T-helper 2 cell treated with Interferon-gamma antibody and Interleukin-4, amounts not matched to agents 100 ng/mL and 5 ng/mL, for 36 hours (primary cell): ENCODE data around the gene KCNQ2. TPM values are rescaled to one million over a fixed set of nuclear protein-coding genes. Genes with fewer than 3 reads are reported as not detected.

Experiments used
- intact Hi-C: fragments of 100-400 bp; cut with micrococcal nuclease; formaldehyde crosslinking; loops from one replicate; pipeline ENCODE4 v1.15.1; 2023
- total RNA-seq: library from RNA; stranded (reverse); gene quantifications from 2 replicates; pipeline ENCODE4 v1.2.3, GENCODE V29; 2022

Gene KCNQ2
- total RNA-seq, 1 donor from 2014 or later = 0.11 TPM

DNA sequence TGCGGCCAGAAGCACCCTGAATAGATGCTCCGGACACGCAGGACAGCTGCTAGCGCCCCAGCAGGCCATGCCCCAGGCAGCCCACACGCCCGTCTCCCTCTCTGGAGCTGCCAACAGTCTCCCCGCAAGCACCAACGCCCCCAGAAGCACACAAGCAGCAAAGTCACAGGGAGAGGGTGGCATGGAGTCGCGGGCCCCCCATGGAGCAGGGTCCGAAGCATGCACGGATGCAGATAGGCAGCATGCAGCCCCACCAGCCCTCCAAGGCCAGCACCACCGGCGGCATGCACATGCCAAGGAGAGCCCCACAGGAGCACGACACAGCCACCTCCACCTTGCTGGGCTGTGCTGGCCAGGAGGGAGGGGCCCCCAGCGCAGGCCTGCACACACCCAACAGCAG lies 53.8 kb downstream of the KCNQ2 start:
- intact Hi-C loops = no loop called here

DNA sequence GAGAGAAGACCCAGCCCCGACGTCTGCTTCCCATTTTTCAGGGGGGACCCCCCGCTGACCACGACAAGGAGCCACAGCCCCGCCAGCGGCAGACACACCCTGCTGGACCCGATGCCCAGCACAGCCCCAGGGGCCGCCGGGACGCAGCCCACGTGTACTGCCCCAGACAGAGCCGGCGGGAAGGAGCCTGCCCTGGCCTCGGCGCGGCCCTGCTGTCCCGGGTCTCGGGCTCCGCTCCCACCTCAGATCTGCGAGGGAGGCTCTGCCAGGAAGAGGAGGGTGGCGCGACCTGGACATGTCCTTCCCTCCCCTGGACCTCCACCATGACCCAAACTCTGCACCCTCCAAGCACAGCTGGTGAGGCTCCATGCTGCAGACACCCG lies 54.7 kb downstream of the KCNQ2 start:
- intact Hi-C loops = no loop called here

GRCh38 chr20:63417097-63417737 lies 55.2 kb downstream of the KCNQ2 start:
- intact Hi-C loops = no loop called here

- intact Hi-C loops = no loop called here
These were observed 55.8 kb downstream of the KCNQ2 start for GRCh38 chr20:63416631-63417030.

DNA sequence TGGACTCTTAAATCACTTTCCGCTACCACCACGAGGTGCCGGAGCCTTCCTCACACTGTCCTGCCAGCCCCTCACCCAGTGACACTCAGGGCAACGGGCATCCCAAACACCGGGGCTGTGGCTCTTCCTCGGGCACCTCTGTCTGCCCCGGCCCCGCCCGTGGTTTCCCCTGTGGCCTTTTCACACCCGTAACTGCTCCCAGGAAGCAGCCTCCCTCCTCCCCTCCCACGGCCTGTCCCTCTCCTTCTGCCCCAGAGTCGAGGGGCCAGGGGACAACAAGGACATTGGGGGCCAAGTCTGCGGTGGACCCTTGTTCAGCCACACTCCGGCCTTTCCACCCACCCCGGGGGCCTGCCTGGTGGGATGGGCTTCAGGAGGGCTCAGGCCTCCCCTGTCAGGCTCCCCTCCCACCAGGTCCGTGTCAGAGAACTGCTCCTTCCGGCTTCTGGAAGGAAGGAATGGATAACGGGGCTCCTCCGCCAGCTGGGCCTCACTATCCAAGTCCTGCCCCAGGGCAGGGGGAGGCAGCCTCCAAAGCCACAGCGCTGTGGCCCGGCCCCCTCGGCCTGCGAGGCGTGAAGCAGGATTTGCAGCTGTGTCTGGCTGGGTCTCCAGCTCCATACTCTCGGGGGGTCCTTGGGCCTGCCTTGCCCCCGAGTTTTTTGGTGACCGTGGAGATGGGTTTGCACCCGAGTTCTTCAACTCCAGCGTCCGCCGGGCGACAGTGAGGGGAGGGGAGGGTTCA lies 56.6 kb downstream of the KCNQ2 start:
- intact Hi-C loops = no loop called here

DNA sequence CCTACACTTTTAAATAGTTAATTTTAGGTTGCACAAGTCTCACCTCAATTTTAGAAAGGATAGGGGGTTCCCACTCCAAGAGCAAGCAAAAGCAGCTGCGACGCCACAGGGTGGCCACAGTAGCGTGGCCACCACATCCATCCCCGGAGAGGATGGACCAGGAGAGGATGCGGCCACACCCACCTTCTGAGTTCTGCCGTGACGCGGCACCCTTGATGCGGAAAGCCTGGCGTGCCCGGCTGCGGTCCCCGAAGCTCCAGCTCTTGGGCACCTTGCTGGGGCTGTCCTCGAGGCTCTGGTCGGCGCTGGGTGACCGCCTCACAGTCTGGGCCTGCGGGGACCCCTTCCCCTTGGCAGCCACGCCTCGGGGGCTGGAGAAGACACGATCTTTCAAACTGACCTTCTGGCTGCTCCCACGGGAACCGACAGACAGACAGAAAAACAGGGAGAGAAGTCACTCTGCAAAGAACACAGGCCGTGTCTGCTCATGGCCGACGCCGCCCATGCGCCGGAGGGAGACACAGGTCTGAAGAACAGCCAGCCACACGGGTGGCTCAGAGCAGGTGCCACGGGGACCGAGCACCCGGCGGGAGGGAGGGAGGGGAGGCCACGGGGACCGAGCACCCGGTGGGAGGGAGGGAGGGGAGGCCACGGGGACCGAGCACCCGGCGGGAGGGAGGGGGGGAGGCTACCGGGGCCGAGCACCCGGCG lies 57.6 kb downstream of the KCNQ2 start:
- intact Hi-C loops = no loop called here

DNA sequence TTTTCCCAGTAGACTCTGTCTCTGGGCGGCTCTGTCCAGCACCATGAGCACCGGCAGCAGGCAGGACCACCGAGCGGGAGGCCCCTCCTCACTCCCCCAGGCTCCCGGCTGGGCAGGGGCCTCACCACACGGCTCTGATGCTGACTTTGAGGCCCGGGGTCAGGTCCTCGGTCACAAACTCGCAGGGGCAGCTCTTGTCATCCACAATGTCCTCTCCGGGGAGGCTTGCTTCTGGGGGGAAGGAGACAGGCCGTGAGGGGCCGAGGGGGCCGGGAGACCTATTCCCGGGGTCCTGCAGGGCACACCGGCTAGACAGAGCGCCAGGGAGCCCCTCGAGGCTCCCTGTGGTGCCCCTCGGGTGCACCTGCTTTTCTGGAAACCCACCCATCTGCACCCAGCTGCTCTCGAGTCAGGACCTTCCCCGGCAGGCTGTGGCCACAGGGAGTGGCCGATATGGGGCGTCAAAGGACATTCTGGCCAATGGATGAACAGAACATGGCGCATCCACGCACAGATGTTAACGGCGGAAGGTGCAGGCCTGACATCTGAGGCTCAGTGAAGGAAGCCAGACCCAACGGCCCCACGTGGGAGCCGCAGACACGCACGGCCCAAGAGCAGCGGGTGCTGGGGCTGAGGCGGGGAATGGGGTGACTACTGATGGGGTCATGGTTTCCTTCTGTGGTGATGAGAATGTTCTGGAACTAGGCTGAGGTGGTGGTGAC lies 58.3 kb downstream of the KCNQ2 start:
- intact Hi-C loops = no loop called here

GRCh38 chr20:63413323-63413722 lies 59.1 kb downstream of the KCNQ2 start:
- intact Hi-C loops = no loop called here

DNA sequence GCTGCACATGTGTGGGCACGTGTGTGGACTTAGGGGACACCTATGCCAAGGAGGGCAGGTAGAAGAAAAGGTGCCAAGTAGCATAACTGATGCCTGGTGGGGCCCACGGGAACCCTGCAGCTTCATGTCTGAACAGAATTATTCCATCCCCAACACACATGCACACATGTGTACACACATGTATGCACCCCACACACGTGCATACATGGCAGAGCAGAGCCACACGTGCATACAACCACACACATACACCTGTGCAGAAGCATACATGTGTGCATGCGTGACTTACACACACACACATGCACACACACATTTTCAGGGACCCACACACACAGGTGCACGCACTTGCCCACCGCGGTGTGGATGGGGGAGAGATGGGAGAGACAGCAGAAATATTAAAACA lies 59.6 kb downstream of the KCNQ2 start:
- intact Hi-C loops = no loop called here

GRCh38 chr20:63411898-63412631 lies 60.4 kb downstream of the KCNQ2 start:
- intact Hi-C loops = no loop called here

DNA sequence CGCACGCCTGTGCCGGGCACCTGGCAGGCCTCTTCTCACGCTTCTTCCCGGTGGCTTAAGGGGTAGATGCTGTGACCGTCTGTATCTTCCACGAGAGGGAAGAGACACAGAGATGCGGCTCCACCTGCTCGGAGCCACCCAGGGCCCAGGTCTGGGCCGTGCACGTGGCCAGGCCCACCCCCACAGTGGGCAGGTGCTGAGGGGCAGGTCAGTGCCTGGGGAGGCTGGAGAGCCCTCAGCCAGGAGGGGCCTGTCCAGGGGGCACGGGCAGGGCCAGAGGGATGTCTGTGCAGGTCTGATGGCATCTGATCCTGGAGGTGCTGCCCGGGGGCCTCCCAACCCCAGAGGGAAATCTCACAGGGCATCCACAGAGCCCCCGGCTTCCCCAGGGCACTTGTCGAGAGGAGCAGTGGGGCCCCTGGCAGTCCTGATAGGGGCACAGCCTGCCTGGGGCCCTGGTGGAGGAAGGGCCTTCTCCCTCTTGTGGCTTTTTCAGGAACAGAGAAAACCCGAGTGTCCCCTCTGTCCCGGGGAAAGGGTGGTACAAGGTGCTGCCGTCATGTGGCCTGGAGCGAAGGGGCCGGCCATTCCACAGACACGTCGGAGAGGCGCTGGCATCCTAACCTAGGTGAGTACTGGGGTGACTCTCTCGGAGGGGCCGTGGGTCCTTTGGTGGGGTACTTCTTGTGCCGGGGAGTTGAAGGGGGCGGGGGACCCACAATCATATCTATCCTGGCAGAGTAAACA lies 61.1 kb downstream of the KCNQ2 start:
- intact Hi-C loops = no loop called here

DNA sequence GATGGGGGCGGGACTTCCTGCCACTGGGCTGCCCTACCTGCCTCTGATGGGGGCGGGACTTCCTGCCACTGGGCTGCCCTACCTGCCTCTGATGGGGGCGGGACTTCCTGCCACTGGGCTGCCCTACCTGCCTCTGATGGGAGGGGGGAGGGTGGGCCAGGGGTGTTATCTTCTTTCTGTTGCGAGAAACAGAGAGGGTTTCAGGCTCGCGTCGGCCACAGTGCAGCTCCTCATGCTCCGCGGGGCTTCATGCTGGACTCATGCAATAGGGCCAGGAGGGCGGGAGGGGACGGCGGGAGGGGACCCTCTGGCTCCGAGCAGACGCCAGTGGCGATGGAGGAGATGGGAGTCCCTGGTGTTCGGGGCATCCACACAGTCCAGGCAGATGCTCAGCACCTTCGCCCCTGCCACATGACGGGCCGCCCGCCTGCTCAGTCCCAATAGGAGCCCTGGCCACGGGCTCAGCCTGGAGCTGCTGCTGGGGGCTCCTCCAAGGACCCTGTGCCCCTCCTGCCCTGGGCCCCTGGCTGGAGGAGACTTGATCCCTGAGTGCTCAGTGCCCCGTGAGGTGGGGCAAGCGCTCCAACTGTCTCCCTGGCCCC lies 62.5 kb downstream of the KCNQ2 start:
- intact Hi-C loops = no loop called here

DNA sequence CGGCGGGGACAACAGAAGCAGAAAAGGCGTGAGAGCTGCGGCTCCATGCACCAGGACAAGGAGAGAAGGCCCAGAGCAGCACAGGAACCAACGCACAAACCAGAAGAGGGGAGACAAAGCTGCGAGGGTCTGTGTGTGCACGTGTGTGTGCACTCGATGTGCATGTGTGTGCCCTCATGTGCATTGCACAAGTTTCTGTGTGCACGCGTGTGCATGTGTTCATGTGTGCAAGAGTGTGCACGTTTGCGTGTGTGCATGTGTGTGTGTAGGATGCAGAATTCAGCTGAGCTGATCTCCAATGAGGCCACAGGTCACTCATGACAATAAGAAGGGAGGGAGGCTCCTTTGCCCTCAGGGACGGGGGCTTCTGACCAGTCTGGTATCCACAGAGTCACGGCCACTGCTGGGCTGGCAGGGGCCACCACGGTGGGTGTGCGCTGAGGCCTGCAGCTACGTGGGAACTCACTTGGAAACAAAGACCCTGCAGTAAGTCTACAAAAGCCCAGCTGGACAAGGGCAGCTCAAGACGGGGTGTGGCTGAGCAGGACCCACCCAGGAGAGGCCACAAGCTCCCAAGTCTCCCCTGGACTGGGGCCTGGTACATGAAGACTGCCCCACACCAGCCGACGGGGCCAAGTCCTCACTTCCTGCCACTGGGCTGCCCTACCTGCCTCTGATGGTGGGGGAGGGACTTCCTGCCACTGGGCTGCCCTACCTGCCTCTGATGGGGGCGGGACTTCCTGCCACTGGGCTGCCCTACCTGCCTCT lies 63.2 kb downstream of the KCNQ2 start:
- intact Hi-C loops = no loop called here

GRCh38 chr20:63408684-63409046 lies 63.8 kb downstream of the KCNQ2 start:
- intact Hi-C loops = no loop called here

GRCh38 chr20:63407928-63408683 lies 64.3 kb downstream of the KCNQ2 start:
- intact Hi-C loops = no loop called here

- intact Hi-C loops = no loop called here
These were observed 65.7 kb downstream of the KCNQ2 start for GRCh38 chr20:63406617-63407245.

GRCh38 chr20:63406011-63406410 lies 66.4 kb downstream of the KCNQ2 start:
- intact Hi-C loops = no loop called here

- intact Hi-C loops = no loop called here
These were observed 67.2 kb downstream of the KCNQ2 start for GRCh38 chr20:63405102-63405730.
